Liver (tissue), 9 donors: ENCODE measurements around the gene LDB2. TPM values are rescaled to one million over a fixed set of nuclear protein-coding genes. Genes with fewer than 3 reads are reported as not detected.

ENCODE experiments used
- DNase-seq: peaks from one replicate; pipeline ENCODE4 v3.0.0-alpha.2; 2017; ENCODE audit warnings: low spot score
- H3K27ac ChIP-seq, 2 donors: one replicate each; pipeline ENCODE4 v1.7.0; 2013; ENCODE audit warnings: inconsistent platforms in 2 of 2, low read length in 2 of 2, control low read depth in 1 of 2, low read depth in 1 of 2, mild to moderate bottlenecking in 1 of 2
- H3K27me3 ChIP-seq, 4 donors: one replicate each; pipeline versions ENCODE4 v1.6.1 to v1.7.0; 2013; ENCODE audit warnings: low read length in 3 of 4, inconsistent platforms in 1 of 4, mild to moderate bottlenecking in 1 of 4, moderate library complexity in 1 of 4; ENCODE audit not compliant: control insufficient read depth in 4 of 4, insufficient read depth in 4 of 4
- H3K36me3 ChIP-seq, 4 donors: one replicate each; pipeline versions ENCODE4 v1.6.1 to v1.7.0; 2013; ENCODE audit warnings: low read length in 3 of 4, mild to moderate bottlenecking in 3 of 4, low read depth in 1 of 4, moderate library complexity in 1 of 4; ENCODE audit not compliant: control insufficient read depth in 4 of 4, insufficient read depth in 3 of 4
- H3K4me1 ChIP-seq, 4 donors: one replicate each; pipeline versions ENCODE4 v1.6.1 to v1.7.0; 2013; ENCODE audit warnings: low read length in 3 of 4, mild to moderate bottlenecking in 3 of 4, moderate library complexity in 1 of 4; ENCODE audit not compliant: control insufficient read depth in 4 of 4, insufficient read depth in 4 of 4
- H3K4me3 ChIP-seq, 3 donors: one replicate each; pipeline versions ENCODE4 v1.6.1 to v1.7.0; 2013; ENCODE audit warnings: low read length in 3 of 3, control low read depth in 1 of 3, low read depth in 1 of 3, mild to moderate bottlenecking in 1 of 3
- H3K9ac ChIP-seq, 2 donors: one replicate each; pipeline ENCODE4 v1.7.0; 2013; ENCODE audit warnings: low read length in 2 of 2, mild to moderate bottlenecking in 2 of 2, moderate library complexity in 2 of 2, control low read depth in 1 of 2, low read depth in 1 of 2
- H3K9me3 ChIP-seq, 4 donors: one replicate each; pipeline versions ENCODE4 v1.6.1 to v1.7.0; 2013; ENCODE audit warnings: low read length in 3 of 4; ENCODE audit not compliant: control insufficient read depth in 4 of 4
- ATF3 ChIP-seq: IDR thresholded peaks from 2 replicates; pipeline ENCODE4 v1.6.1; 2016; ENCODE audit warnings: antibody characterized with exemption
- CTCF ChIP-seq: fragments of 150-350 bp; IDR thresholded peaks from 2 replicates; pipeline ENCODE4 v1.5.1; 2017; ENCODE audit warnings: improper control_type of control experiment, low read depth, low read length; ENCODE audit not compliant: missing input control
- EGR1 ChIP-seq, 2 donors: IDR thresholded peaks; 2 replicates each; pipeline ENCODE4 v1.6.1; 2016 to 2018; ENCODE audit warnings: antibody characterized with exemption in 2 of 2, low read depth in 2 of 2
- FOXA1 ChIP-seq: IDR thresholded peaks from 2 replicates; pipeline ENCODE4 v1.6.1; 2016; ENCODE audit warnings: antibody characterized with exemption
- FOXA2 ChIP-seq: IDR thresholded peaks from 2 replicates; pipeline ENCODE4 v1.6.1; 2016; ENCODE audit warnings: antibody characterized with exemption
- GABPA ChIP-seq, 2 donors: IDR thresholded peaks in 1 of 2; conservative IDR thresholded peaks in 1 of 2; 2 replicates each; pipeline ENCODE4 v1.6.1; 2016; ENCODE audit warnings: antibody characterized with exemption in 2 of 2, mild to moderate bottlenecking in 1 of 2, moderate library complexity in 1 of 2
- HNF4A ChIP-seq, 2 donors: conservative IDR thresholded peaks; 2 replicates each; pipeline ENCODE4 v1.6.1; 2016; ENCODE audit warnings: antibody characterized with exemption in 2 of 2, mild to moderate bottlenecking in 2 of 2
- HNF4G ChIP-seq: IDR thresholded peaks from 2 replicates; pipeline ENCODE4 v1.6.1; 2016; ENCODE audit warnings: antibody characterized with exemption
- JUND ChIP-seq, 2 donors: IDR thresholded peaks; 2 replicates each; pipeline ENCODE4 v1.6.1; 2016; ENCODE audit warnings: antibody characterized with exemption in 2 of 2
- MAX ChIP-seq: IDR thresholded peaks from 2 replicates; pipeline ENCODE4 v1.6.1; 2016; ENCODE audit warnings: antibody characterized with exemption
- NR2F2 ChIP-seq: IDR thresholded peaks from 2 replicates; pipeline ENCODE4 v1.6.1; 2016; ENCODE audit warnings: antibody characterized with exemption
- RAD21 ChIP-seq, 2 donors: IDR thresholded peaks; 2 replicates each; pipeline ENCODE4 v1.6.1; 2016; ENCODE audit warnings: antibody characterized with exemption in 2 of 2, mild to moderate bottlenecking in 2 of 2
- REST ChIP-seq: IDR thresholded peaks from 2 replicates; pipeline ENCODE4 v1.6.1; 2016; ENCODE audit warnings: antibody characterized with exemption, mild to moderate bottlenecking
- RXRA ChIP-seq, 2 donors: IDR thresholded peaks; 2 replicates each; pipeline ENCODE4 v1.6.1; 2017 to 2018; ENCODE audit warnings: antibody characterized with exemption in 2 of 2, mild to moderate bottlenecking in 1 of 2
- SP1 ChIP-seq: IDR thresholded peaks from 2 replicates; pipeline ENCODE4 v1.6.1; 2018; ENCODE audit warnings: antibody characterized with exemption, mild to moderate bottlenecking
- TAF1 ChIP-seq: conservative IDR thresholded peaks from 2 replicates; pipeline ENCODE4 v1.6.1; 2016; ENCODE audit warnings: antibody characterized with exemption, mild to moderate bottlenecking
- YY1 ChIP-seq: IDR thresholded peaks from 2 replicates; pipeline ENCODE4 v1.6.1; 2016; ENCODE audit warnings: antibody characterized with exemption, mild to moderate bottlenecking
- ZBTB33 ChIP-seq: IDR thresholded peaks from 2 replicates; pipeline ENCODE4 v1.6.1; 2016; ENCODE audit warnings: antibody characterized with exemption
- WGBS: extraction: QIAGEN DNeasy Blood & Tissue Kit; methylation state at CpG from one replicate; pipeline ENCODE4 v1.1.7; 2013; 5-methylcytosine and 5-hydroxymethylcytosine counted together
- polyA plus RNA-seq, 2 donors: library from polyadenylated mRNA; stranded (reverse) in 1 of 2; unstranded in 1 of 2; fragments of 200-250 nt in 1 of 2; fragments of >200 nt in 1 of 2; fragmentation: Nextera tagmentation in 1 of 2; extraction: Ambion mirVana in 1 of 2; gene quantifications; one replicate each; pipeline versions ENCODE4 v1.2.1 to v1.2.3, GENCODE V29; 2013 to 2015
- total RNA-seq, 2 donors: library from RNA; depleted of rRNA; stranded (reverse); fragments of >200 nt; gene quantifications; one replicate each; pipeline ENCODE4 v1.2.3, GENCODE V29; 2014
- donor health status: healthy.
- donor health status: healthy.
- donor health status: healthy.
- donor health status: healthy.
- donor health status: healthy.

Gene LDB2
- total and polyA plus RNA-seq, 4 donors = 7.4 to 31.9 (median 16.8) TPM

- Histone ChIP-seq H3K27me3 (no peaks in the 10 kb centered on the region), H3K4me3 (no peak overlapping the region), H3K9me3 (no peaks in the 10 kb centered on the region), H3K27ac (no peak overlapping the region), H3K36me3 (no peaks in the 10 kb centered on the region), H3K4me1 (peaks cover 0 to 7% (median 0%) of the 10 kb centered on the region in 4 donors), H3K9ac (no peak overlapping the region)
- WGBS = 67% methylated on average over 3 of the region's 3 CpGs
- TF ChIP-seq RXRA (IDR thresholded peaks at IDR 0.05) (peak in 1 of 2 donors; percentile 38), ZBTB33 (no peak), HNF4A (conservative IDR thresholded peaks at IDR 0.05) (peak in 1 of 2 donors; percentile 8)
- DNase-seq = no peak
Measured at GRCh38 chr4:16745887-16746286, 152.6 kb downstream of the LDB2 start.

- Histone ChIP-seq H3K27me3 (no peaks in the 10 kb centered on the region), H3K4me1 (peaks cover 0 to 7% (median 0%) of the 10 kb centered on the region in 4 donors), H3K9ac (no peak overlapping the region), H3K4me3 (no peak overlapping the region), H3K27ac (no peak overlapping the region), H3K36me3 (no peaks in the 10 kb centered on the region), H3K9me3 (no peaks in the 10 kb centered on the region)
- DNase-seq = no peak
- 78% methylated on average over 7 of the region's 7 CpGs for WGBS
- TF ChIP-seq TAF1 (no peak), JUND (IDR thresholded peaks at IDR 0.05) (peak; percentile 40 to 41), EGR1 (IDR thresholded peaks at IDR 0.05; ENCODE audit: low read depth in 2 of 2) (no peak), CTCF (no peak), REST (no peak), NR2F2 (no peak), ZBTB33 (no peak), GABPA (IDR thresholded peaks at IDR 0.05 in 1 of 2, conservative IDR thresholded peaks at IDR 0.05 in 1 of 2) (no peak), ATF3 (no peak), RAD21 (IDR thresholded peaks at IDR 0.05) (peak in 1 of 2 donors; percentile 7), HNF4A (conservative IDR thresholded peaks at IDR 0.05) (peak in 1 of 2 donors; percentile 3), SP1 (no peak), RXRA (IDR thresholded peaks at IDR 0.05) (peak; percentile 6 to 34), HNF4G (no peak), MAX (no peak), FOXA2 (no peak), FOXA1 (no peak), YY1 (no peak)
Measured at GRCh38 chr4:16745009-16745635, 153.3 kb downstream of the LDB2 start.
